GM19395 (cell line): ENCODE results near the gene MAST4.

Experiments
- ATAC-seq: cut with Tn5 transposase; IDR thresholded peaks from one replicate; pipeline ENCODE4 v1.9.1; 2021; ENCODE audit warnings: mild to moderate bottlenecking, moderate library complexity; ENCODE audit not compliant: unreplicated experiment

The MAST4 gene

GRCh38 chr5:66595756-66596635 lies at the start of gene MAST4:
MAST4 (plus strand) TSS chr5:66596393; CDS start chr5:66596656, 263 bp downstream.
- ATAC-seq, result peak; percentile 98

GRCh38 chr5:66546541-66546940 lies 49.7 kb upstream of the MAST4 start:
- no peak for ATAC-seq

GRCh38 chr5:66551338-66551737 lies 44.9 kb upstream of the MAST4 start:
- no peak for ATAC-seq

- no peak for ATAC-seq
These were observed 44.2 kb upstream of the MAST4 start for GRCh38 chr5:66551945-66552344.

DNA sequence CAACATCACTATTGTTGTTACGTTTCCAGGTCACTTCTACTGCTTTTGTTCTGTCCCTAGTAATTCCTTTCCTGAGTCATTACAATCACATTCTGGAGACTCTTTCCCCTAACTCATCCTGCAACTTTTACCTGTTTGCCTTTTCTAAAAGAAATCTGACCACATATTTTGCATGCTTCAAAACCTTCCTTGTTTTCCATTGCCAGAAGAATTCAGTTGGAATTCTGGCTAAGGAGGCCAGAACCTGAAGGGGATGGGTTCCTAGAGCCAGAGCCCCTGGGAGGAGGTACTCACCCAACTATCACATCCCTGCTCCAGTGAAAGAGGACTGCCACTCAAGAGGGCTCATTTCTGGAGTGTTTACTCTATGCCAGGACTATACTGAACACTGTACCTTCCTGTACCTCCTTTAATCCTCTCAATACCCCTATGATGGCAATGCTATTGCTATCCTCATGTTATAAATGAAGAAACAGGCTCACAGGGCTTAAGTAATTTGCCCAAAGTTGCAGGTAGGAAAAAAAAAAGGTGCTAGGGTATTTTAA lies 42.8 kb upstream of the MAST4 start:
- no peak for ATAC-seq

- peak; percentile 97 for ATAC-seq
These were observed 42.1 kb upstream of the MAST4 start for GRCh38 chr5:66553916-66554575.

DNA sequence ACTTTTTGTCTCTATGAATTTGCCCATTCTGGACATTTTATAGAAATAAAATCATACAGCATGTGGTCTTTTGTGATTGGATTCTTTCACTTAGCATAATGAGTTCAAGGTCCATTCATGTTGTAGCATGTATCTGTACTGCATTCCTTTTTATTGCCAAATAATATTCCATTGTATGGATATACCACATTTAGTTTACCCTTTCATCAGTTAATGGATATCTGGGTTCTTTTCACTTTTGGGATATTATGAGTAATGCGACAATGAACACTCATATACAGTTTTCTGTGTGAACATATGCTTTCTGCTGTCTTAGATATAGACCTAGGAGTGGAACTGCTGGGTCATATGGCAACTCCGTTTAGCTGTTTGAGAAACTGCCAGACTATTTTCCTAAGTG lies 41.3 kb upstream of the MAST4 start:
- no peak for ATAC-seq

DNA sequence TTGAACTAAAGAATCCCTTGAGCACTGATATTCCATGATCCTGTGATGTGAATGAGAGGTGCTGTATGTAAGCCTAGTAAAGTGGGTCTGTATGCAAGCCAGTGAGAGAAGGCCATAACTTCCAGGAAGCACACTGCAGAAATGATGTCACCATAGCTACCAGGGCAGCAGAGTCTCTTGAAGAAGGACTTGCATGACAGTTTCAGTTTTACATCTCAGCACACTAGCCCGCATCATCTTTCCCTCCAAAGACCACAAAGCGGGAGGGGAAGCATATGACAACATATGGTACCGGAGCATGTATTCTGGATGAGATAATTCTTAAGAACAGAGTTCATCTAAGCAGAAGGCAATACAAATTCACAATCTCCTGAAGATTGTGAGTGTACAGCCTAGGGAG lies 37.6 kb upstream of the MAST4 start:
- peak; percentile 69 for ATAC-seq

DNA sequence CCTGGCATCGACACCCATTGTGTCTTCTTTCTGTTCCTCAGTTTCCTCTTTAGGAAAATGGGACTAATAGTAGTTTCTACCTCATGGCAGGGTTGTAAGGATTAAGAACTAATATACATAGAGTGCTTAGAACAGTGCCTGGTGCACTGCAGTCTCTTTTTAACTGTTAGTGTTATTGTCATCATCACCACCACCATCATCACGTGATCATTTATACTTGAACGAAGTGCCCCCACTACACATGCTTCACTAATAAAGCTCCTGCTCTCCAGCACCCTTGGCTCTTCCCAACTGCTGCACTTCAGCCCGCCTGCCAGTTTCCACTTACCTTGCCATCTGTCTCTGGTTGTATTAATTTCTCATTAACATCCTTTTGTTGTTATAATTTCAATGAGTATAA lies 35.8 kb upstream of the MAST4 start:
- ATAC-seq, result no peak

- ATAC-seq, result no peak
These were observed 34.8 kb upstream of the MAST4 start for GRCh38 chr5:66561256-66561990.

DNA sequence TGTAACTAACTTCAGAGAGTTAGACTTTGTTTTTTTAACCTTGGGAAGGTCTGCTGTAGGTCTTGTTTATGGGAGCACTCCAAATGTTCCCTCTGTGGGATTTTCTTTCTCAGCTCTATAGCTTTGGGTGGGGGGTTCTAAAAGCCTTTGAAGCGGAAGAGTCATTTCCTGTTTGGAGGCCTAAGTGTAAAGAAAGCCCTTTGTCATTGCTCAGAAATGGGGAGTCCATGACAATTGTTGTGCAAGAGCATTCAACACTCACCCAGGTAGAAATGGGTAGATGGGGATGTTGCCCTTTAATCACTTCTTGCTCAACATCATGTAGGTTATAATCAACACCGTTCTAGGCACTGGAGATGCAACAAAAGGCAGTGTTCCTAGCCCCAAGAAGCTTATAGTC lies 30.3 kb upstream of the MAST4 start:
- ATAC-seq, result no peak

- ATAC-seq, result no peak
These were observed 28.7 kb upstream of the MAST4 start for GRCh38 chr5:66567474-66567873.

GRCh38 chr5:66570201-66570600 lies 26.0 kb upstream of the MAST4 start:
- no peak for ATAC-seq

GRCh38 chr5:66573733-66574132 lies 22.5 kb upstream of the MAST4 start:
- no peak for ATAC-seq

DNA sequence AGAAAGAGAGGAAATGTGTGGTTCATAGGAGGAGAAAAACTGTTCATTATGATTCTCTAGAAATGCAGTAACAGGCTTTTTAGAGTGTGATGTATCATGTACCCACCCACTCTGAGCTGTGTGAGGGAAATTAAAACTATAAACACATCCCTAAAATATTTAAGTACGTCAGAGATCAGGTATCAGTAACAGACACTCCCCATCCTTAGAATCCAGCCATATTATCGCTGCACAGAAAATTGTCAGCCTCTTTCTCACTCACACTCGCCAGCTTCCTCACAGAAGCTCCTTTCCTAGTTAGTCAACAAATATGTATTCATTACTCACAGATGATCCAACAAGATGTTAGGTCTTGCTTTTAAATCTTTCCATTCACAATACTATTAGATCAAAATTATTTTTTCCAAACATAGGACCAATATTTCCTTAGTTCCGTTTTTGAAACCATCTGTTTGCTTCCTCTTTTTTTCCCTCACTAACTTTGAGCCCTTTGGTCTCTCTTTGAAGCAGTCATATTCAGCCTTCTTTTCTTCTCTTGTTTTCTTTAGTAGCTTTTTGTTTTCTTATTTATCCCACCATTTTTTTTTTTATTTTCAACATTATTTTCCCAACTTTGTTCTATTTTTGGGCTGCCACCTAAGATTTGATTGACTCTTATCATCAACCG lies 13.6 kb upstream of the MAST4 start:
- no peak for ATAC-seq

- no peak for ATAC-seq
These were observed 10.9 kb upstream of the MAST4 start for GRCh38 chr5:66585291-66585690.

GRCh38 chr5:66587771-66588170 lies 8.4 kb upstream of the MAST4 start:
- no peak for ATAC-seq

- ATAC-seq, result peak; percentile 32
These were observed 516 bp downstream of the MAST4 start for GRCh38 chr5:66596636-66597182.

DNA sequence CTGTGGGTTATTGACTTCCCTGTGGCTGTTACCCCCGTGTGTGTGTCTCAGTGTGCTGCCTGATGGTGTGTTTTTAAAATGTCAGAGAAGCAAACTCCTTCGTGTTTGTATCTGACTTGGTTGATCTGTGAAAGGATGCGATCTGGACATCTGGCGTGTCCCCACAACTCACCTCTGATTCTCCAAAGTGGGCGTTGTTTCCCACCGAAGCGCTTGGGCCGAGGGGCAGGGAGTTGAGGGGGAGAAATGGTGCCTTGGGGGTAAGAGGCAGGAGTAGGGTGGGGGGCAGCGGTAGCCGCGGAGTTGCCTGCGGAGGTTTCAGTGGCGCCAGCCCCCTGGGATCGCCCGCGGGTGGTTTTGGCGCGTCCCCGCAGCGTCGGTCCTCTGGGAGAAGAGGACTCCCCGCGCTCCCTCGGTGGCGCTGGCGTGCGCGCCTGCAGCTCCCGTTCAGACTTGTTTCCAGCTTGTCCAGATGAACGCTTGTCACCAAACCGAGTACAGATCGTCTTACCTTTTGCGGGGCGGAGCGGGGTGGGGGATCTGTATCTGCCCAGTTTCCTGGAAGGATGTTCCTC lies 1.1 kb downstream of the MAST4 start:
- ATAC-seq, result no peak

DNA sequence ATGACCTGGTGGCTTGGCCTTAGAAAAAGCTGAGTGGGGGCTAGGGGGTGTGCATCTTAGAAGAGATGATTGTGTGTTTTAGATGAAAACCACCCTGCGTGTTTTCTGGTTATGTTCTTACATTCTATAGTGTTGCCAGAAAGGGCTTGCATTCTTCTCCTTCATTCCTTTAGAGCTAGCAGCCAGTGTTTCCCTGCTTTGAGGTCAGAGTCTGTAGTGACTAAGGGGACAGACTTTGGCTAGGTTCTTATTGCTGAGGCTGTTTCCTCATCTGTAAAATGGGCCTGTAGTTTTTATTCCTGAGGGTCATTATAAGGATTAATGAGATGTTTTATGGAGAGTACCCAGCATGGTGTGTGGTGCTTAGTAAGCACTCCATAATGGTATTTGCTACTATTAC lies 6.4 kb downstream of the MAST4 start:
- ATAC-seq, result no peak
